MG63 (cell line): ENCODE results near the gene MS4A12. TPM values are rescaled to one million over a fixed set of nuclear protein-coding genes. Genes with fewer than 3 reads are reported as not detected.
A peak's percentile ranks its signal among the peaks of the same experiment; 100 is the strongest.
"Not testable (repeated sequence)": the region's sequence is repeated elsewhere in the genome, so short reads cannot be mapped to it uniquely, and the experiment has no call there.

Source experiments
- DNase-seq: peaks from one replicate; pipeline ENCODE4 v3.0.0-alpha.2; 2020
- H3K27me3 ChIP-seq: fragments of 250-450 bp; sonication (Bioruptor Pico); 2 replicates; pipeline ENCODE4 v1.5.1; 2020; ENCODE audit warnings: mild to moderate bottlenecking, moderate library complexity
- H3K36me3 ChIP-seq: fragments of 250-450 bp; sonication (Bioruptor Pico); 2 replicates; pipeline ENCODE4 v1.5.1; 2020; ENCODE audit warnings: mild to moderate bottlenecking, moderate library complexity
- H3K4me3 ChIP-seq: fragments of 250-450 bp; sonication (Bioruptor Pico); 2 replicates; pipeline ENCODE4 v1.5.1; 2020; ENCODE audit warnings: mild to moderate bottlenecking, moderate library complexity
- H3K9me3 ChIP-seq: fragments of 250-450 bp; sonication (Bioruptor Pico); 2 replicates; pipeline ENCODE4 v1.5.1; 2020; ENCODE audit warnings: mild to moderate bottlenecking, moderate library complexity
- total RNA-seq: library from RNA; depleted of rRNA; stranded (reverse); fragments of >200 nt; shearing (Covaris generic); gene quantifications from 2 replicates; pipeline ENCODE4 v1.2.3, GENCODE V29; 2014; ENCODE audit warnings: low replicate concordance; rRNA removed

MS4A12 gene, protein sequence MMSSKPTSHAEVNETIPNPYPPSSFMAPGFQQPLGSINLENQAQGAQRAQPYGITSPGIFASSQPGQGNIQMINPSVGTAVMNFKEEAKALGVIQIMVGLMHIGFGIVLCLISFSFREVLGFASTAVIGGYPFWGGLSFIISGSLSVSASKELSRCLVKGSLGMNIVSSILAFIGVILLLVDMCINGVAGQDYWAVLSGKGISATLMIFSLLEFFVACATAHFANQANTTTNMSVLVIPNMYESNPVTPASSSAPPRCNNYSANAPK
- not detected in 2 replicates for total RNA-seq

DNA sequence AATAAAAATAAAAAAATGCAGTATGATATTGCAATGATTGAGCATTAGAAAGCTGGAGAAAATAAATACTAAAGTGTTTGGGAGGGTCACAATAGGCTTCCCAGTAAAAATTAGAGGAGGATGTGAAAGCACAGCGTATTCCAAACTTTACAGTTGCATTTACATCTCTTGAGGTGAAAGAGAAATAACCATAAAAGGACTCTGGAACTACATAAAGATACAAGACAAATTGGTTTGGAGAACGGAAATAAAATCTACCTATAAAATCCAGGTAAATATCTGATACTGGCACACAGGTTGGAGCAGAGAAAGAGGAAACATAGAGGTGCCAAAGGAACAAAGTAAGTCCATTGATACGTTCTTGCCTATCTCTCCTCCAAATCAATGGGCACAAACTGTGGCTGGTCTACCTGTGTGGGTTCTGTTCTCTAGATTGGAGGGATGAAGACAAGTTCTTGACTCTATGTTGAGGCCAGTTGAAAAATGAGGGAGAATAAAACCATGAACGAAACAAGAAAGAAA is at the start of gene MS4A12:
MS4A12 (plus strand) TSS at position 291 of the 522 bp plus-strand sequence. CDS start 4,541 bp downstream, outside the sequence.
- H3K9me3 ChIP-seq, result no peaks in the 10 kb centered on the region

DNA sequence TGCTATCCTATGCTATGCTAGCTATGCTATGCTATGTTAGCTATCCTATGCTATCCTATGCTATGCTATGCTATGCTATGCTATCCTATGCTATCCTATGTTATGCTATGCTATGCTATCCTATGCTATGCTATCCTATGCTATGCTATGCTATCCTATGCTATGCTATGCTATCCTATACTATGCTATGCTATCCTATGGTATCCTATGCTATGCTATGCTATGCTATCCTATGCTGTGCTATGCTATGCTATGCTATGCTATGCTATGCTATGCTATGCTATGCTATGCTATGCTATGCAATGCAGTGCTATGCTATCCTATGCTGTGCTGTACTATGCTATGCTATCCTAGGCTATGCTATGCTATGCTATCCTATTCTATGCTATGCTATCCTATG is 45.5 kb upstream of the MS4A12 start:
- H3K4me3 ChIP-seq, result no peak overlapping the region; the same call in 1 of the 2 replicates
- H3K9me3 ChIP-seq, result no peaks in the 10 kb centered on the region
- no peaks in the 10 kb centered on the region for H3K27me3 ChIP-seq
- no peak for DNase-seq
- no peaks in the 10 kb centered on the region for H3K36me3 ChIP-seq

More for the DNA sequence above, at the start of gene MS4A12:
- DNase-seq, result no peak
- Histone ChIP-seq H3K27me3 (no peaks in the 10 kb centered on the region), H3K36me3 (no peaks in the 10 kb centered on the region), H3K4me3 (no peak within 1 kb of the TSS)

DNA sequence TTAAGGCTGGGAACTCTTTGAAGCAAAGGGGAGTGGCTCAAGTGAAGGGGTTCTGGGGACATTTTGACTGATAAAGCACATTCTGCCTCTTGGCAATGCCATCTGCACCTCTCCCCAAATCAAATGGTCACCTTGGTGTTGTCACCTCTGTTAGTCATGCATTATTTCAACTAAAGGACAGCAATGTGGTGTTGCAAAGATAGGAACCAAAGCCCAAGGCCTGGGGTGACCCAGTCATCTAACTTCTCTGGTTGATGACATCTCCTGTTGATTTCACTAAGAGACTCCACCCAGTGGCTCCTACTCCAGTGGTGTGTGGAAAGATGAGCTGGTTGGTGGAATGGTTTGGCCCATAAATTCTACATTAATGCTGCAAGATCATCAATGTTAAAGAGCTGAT is 44.7 kb upstream of the MS4A12 start:
- no peaks in the 10 kb centered on the region for H3K9me3 ChIP-seq
- no peak for DNase-seq
- H3K27me3 ChIP-seq, result no peaks in the 10 kb centered on the region
- H3K4me3 ChIP-seq, result no peak overlapping the region
- no peaks in the 10 kb centered on the region for H3K36me3 ChIP-seq

DNA sequence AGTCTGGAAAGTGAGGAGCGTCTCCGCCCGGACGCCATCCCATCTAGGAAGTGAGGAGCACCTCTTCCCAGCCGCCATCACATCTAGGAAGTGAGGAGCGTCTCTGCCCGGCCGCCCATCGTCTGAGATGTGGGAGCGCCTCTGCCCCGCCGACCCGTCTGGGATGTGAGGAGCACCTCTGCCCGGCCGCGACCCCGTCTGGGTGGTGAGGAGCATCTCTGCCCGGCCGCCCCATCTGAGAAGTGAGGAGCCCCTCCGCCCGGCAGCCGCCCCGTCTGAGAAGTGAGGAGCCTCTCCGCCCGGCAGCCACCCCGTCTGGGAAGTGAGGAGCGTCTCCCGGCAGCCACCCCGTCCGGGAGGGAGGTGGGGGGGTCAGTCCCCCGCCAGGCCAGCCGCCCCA is 41.4 kb upstream of the MS4A12 start:
- H3K36me3 ChIP-seq, DNase-seq: not testable (repeated sequence)

DNA sequence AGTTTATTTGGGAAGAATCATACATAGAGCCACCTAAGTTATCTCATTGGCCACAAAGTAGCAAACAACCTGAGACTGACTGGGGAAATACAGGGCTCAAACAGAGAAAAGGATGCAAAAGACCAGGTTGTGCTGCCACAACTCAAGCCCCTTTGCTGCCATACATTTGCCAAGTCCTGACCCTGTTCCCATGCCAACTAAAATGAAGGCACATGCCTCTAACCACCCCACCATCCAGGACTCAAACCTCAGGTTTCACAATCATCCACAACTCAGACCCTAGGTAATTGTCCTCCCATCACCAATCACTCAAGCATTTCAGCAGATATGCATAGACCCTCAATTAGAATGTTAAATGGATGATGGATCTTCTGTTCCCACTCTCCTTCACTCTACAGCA is 38.4 kb upstream of the MS4A12 start:
- no peaks in the 10 kb centered on the region for H3K36me3 ChIP-seq
- H3K27me3 ChIP-seq, result no peaks in the 10 kb centered on the region
- no peaks in the 10 kb centered on the region for H3K9me3 ChIP-seq
- H3K4me3 ChIP-seq, result no peak overlapping the region
- no peak for DNase-seq

More for the DNA sequence above, 41.4 kb upstream of the MS4A12 start:
- H3K4me3 ChIP-seq, H3K9me3 ChIP-seq, H3K27me3 ChIP-seq: not testable (repeated sequence)

DNA sequence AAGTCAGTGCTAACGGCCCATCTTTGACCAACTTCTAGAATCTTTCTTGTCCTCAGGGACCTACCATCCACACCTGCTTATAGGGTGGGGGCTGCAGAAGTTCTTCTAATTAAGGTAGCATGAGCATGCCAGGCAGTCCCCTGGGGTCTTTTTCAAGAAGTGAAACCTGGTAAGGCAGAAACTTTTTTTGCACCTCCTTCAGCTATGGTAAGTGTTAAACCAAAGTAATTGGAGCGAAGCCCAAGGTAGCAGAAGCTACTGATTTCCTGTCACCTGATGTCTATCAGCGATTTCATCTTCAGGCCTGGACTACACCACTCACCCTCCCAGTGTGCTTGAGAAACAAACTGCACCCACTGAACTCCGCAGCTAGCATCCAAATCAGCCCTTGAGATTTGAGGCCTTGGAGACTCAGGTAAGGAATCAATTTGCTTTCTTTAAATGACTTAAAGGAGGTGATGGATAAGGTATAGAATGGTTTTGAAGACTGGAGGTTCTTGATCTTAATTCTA is 37.0 kb upstream of the MS4A12 start, which contains the start of gene MS4A1:
MS4A1 (plus strand) TSS at position 317 of the 512 bp plus-strand sequence. CDS start 6,528 bp downstream, outside the sequence.
- no peaks in the 10 kb centered on the region for H3K36me3 ChIP-seq
- no peaks in the 10 kb centered on the region for H3K27me3 ChIP-seq
- no peak within 1 kb of the TSS for H3K4me3 ChIP-seq
- DNase-seq, result no peak
- no peaks in the 10 kb centered on the region for H3K9me3 ChIP-seq

DNA sequence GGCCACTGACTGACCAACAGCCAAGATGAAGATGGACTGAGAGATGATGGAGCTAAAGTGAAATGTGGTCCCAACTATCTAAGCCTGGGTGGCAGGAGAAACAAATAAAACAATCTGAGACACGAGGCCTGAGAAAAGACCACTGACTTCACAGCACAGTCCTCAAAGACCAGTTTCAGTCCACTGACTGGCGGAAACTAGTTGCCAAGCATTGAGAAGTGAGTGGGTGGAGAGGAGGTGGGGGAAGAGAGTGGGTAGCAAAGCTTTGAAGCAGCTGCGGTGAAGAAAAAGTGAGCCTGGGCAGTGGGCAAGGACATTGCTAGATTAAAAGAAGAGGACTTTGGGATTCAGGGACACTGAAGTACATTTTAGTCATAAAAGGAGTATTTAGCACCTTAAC is 35.0 kb upstream of the MS4A12 start:
- Histone ChIP-seq H3K27me3 (no peaks in the 10 kb centered on the region), H3K9me3 (no peaks in the 10 kb centered on the region), H3K4me3 (no peak overlapping the region), H3K36me3 (no peaks in the 10 kb centered on the region)
- DNase-seq, result no peak

DNA sequence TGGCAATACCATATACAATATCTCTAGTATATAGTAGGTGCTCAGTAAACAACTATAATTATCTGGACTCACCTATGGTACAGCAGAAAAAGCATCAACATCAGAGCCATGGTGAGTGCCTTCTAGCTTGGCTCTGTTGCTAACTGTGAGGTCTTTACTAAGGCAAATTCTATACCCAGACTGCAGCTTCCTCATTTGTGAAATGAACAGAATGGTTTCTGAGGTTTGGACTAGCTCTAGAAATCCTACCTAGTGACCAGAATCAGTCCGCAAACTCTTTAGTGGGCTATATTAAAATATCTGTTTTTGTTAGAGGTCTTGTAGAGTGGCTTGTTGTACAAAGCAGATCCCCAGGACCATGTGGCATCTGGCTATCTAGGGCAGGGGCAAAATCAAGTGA is 33.2 kb upstream of the MS4A12 start:
- no peaks in the 10 kb centered on the region for H3K9me3 ChIP-seq
- no peak for DNase-seq
- no peak overlapping the region for H3K4me3 ChIP-seq
- H3K27me3 ChIP-seq, result no peaks in the 10 kb centered on the region
- no peaks in the 10 kb centered on the region for H3K36me3 ChIP-seq

DNA sequence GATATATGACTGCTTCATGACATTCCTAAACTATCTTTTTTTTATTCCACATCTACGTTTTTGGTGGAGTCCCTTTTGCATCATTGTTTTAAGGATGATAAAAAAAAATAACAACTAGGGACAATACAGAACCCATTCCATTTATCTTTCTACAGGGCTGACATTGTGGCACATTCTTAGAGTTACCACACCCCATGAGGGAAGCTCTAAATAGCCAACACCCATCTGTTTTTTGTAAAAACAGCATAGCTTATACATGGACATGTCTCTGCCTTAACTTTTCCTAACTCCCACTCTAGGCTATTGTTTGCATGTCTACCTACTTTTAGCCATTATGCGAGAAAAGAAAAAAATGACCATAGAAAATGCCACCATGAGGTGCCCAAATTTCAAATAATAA is 23.7 kb upstream of the MS4A12 start:
- Histone ChIP-seq H3K36me3 (no peaks in the 10 kb centered on the region), H3K27me3 (no peaks in the 10 kb centered on the region), H3K9me3 (no peaks in the 10 kb centered on the region), H3K4me3 (no peak overlapping the region)
- no peak for DNase-seq

DNA sequence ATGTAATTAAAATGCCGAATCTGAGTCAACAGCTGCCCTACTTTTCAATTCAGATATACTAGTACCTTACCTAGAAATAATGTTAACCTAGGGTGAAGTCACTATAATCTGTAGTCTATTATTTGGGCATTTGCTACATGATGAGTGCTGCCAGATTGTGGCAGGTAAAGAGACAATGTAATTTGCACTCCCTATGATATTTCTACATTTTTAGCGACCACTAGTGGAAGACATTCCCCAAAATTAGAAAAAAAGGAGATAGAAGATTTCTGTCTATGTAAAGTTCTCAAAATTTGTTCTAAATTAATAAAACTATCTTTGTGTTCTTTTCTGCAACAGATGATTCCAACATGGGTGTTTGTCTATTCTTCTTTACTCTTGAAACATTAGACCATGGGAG is 22.9 kb upstream of the MS4A12 start:
- no peak for DNase-seq
- Histone ChIP-seq H3K9me3 (no peaks in the 10 kb centered on the region), H3K27me3 (no peaks in the 10 kb centered on the region), H3K4me3 (no peak overlapping the region), H3K36me3 (no peaks in the 10 kb centered on the region)

DNA sequence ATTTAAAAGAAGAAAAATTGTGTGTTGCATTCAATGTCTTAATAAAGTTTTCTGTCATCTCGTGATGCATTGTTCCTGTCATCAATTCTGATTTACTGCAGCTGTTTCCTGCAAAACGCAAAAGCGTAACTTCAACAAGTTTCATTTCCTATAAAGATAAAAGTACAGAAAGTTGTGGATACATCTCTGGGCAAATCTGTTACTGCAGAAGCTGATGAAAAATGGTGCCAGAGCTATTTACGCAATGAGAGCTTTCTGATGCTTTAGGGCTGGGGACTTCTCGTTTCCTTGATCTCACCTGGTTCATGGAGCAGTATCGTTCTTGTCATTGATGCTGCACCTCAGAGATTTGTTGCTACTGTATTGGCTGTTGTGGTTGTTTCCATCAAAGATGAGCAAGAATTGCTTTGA is 15.5 kb upstream of the MS4A12 start:
- DNase-seq, result no peak
- Histone ChIP-seq H3K36me3 (no peaks in the 10 kb centered on the region), H3K4me3 (no peak overlapping the region), H3K27me3 (no peaks in the 10 kb centered on the region), H3K9me3 (no peaks in the 10 kb centered on the region)

DNA sequence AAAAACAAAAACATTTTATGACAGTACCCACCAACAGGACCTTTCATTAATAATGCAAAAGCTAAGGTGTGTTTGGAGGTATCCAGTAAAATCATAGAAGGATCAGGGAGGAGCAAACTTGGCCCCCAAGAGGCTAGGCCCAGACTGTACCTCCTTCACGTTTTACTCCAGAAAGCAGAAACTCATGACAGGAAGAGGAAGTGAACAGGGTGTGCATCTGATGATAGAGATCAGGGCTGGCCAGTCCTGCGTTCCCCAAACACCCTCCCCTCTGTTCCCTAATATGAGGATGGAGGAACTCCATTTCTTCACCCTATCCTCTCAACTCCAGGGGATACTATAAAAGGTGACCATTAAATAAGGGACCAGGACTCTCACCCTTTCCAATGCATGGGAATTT is 10.2 kb upstream of the MS4A12 start:
- Histone ChIP-seq H3K9me3 (no peaks in the 10 kb centered on the region), H3K4me3 (no peak overlapping the region), H3K27me3 (no peaks in the 10 kb centered on the region), H3K36me3 (no peaks in the 10 kb centered on the region)
- no peak for DNase-seq

DNA sequence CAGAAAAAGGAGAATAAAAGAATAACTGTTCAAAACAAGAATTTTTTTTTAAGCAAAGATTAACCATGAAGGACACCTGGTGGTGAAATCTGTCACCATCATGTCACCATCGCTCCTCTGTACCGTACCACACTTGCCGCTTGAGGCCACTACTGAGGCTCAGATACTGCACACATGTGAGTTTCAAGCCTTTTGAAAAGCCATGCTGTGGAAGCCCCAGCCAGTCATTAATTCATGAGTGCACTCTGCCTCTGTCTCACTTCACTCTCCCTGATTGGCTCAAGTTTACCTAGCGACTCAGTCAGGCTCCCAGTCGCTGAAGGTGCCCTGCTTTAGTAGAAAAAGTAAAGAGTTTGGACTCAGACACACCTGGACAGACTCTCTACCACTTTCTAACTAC is 6.6 kb upstream of the MS4A12 start:
- no peaks in the 10 kb centered on the region for H3K9me3 ChIP-seq
- no peak overlapping the region for H3K4me3 ChIP-seq
- DNase-seq, result no peak

DNA sequence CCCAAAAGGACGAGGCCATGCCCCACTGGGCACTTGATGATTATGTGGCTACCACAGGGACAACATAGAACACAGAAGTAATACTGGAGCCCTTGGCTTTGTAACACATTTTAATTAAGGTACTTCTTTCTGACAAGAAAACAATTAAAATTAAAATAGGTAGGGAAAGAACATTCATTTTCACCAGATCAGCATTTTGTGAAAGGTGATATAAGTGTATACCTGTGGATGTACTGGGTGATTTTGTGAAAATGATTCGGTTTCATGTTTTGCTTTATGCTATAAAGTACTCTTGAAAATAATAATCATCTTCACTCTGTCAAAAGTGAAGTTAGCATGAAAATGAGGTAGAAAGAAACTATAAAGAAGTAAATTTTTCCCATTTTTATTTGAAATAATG is 876 bp downstream of the MS4A12 start:
- Histone ChIP-seq H3K9me3 (no peaks in the 10 kb centered on the region), H3K4me3 (no peak overlapping the region), H3K36me3 (no peaks in the 10 kb centered on the region), H3K27me3 (no peaks in the 10 kb centered on the region)
- DNase-seq, result no peak

More for the DNA sequence above, 6.6 kb upstream of the MS4A12 start:
- no peaks in the 10 kb centered on the region for H3K36me3 ChIP-seq
- no peaks in the 10 kb centered on the region for H3K27me3 ChIP-seq

DNA sequence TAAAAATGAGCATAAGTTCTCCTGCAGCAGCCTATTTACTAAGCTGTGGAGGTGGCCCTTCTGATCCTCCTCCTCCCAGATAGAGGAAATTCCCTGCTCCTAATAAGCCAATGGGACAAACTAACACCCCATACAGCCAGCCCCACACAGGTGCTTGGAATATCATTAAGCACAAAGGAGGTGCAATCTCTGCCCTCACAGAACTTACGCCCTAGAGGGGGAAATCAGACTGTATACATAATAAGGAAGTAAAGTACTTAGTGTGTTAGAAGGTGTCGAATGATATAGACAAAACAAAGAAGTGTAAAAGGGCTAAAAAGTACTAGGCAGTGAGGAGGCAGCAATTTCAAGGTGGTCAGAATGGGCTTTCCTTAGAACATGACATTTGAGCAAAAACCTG is 5.8 kb downstream of the MS4A12 start:
- no peaks in the 10 kb centered on the region for H3K36me3 ChIP-seq
- no peaks in the 10 kb centered on the region for H3K27me3 ChIP-seq
- DNase-seq, result no peak
- no peaks in the 10 kb centered on the region for H3K9me3 ChIP-seq
- H3K4me3 ChIP-seq, result no peak overlapping the region

DNA sequence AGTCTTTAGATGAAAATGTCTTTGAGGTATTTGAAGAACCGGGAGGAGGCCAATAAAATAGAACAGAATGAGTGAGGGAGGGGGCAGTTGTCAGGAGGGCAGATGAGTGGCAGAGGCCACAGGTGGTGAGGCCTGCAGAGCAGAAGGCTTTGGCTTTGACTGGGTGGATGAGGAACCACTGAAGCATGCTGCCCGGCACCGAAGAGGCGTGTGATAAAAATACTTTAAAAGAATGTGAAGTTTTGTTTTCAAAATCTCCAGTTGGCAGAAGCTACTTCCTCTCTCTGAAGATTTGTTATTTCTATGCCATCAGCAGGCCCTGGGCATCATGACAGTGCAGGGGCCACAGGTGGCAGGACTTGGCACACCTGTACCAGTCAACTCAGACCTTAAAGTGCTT is 6.3 kb downstream of the MS4A12 start:
- Histone ChIP-seq H3K36me3 (no peaks in the 10 kb centered on the region), H3K4me3 (no peak overlapping the region), H3K27me3 (no peaks in the 10 kb centered on the region), H3K9me3 (no peaks in the 10 kb centered on the region)
- DNase-seq, result peak; percentile 82

DNA sequence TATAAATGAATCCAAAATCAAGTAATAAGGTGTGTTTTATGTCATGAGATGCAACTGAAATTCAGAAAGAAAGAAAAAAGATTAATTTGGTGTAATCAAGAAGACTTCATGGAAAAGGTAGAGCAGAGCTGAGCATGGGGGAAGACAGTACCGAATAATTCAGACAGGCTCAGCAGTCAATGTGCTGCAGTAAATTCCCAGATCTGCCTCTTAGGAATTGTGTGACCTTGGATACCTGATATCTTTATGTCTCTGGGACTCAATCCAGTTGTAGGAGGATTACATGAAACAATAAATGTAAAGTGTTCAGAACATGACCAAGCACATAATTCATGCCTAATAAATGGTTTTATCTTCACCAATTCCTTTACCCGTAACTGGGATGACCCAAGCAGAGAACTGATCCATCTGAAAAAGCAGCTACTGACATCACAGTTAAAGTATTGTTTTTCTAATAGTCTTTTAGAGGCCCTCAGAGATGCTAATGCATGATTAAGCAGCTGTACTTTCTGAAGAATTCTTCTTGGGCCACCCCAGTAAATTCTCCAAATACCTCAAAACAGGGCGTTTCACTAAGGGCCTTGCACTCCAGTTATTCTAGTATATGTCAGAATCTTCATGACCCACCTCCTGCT is 7.8 kb downstream of the MS4A12 start:
- Histone ChIP-seq H3K27me3 (no peaks in the 10 kb centered on the region), H3K36me3 (no peaks in the 10 kb centered on the region), H3K9me3 (no peaks in the 10 kb centered on the region), H3K4me3 (no peak overlapping the region)
- no peak for DNase-seq
